ENCODE results near the gene CRY1.
"Not testable (repeated sequence)": the region's sequence is repeated elsewhere in the genome, so short reads cannot be mapped to it uniquely, and the experiment has no call there.

DNA sequence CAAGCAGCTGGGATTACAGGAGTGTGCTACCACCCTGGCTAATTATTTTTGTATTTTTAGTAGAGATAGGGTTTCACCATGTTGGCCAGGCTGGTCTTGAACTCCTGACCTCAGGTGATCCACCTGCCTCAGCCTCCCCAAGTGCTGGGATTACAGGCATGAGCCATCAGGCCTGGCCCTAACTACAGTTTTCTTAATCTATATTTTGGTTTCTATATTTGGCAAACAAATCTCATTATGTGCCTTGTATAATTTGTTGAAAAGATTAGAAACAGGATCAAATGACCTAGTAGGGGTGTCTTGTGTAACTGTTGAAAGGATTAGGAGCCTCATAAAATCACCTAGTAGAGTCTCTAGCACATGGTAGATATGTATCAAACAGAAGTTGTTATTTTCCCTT is 67.0 kb downstream of the CRY1 start:
- TF ChIP-seq, protein P1, sequence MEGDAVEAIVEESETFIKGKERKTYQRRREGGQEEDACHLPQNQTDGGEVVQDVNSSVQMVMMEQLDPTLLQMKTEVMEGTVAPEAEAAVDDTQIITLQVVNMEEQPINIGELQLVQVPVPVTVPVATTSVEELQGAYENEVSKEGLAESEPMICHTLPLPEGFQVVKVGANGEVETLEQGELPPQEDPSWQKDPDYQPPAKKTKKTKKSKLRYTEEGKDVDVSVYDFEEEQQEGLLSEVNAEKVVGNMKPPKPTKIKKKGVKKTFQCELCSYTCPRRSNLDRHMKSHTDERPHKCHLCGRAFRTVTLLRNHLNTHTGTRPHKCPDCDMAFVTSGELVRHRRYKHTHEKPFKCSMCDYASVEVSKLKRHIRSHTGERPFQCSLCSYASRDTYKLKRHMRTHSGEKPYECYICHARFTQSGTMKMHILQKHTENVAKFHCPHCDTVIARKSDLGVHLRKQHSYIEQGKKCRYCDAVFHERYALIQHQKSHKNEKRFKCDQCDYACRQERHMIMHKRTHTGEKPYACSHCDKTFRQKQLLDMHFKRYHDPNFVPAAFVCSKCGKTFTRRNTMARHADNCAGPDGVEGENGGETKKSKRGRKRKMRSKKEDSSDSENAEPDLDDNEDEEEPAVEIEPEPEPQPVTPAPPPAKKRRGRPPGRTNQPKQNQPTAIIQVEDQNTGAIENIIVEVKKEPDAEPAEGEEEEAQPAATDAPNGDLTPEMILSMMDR (IDR thresholded peaks at IDR 0.05 in 4 of 5, conservative IDR thresholded peaks at IDR 0.05 in 1 of 5) = not testable (repeated sequence)
- not testable (repeated sequence) for TF ChIP-seq POLR2A (IDR thresholded peaks at IDR 0.05)

Data from gastrocnemius medialis (tissue), 4 donors.